NT2/D1 (cell line): ENCODE results near the gene TACC2.

Source experiments
- SUZ12 ChIP-seq: IDR thresholded peaks from 2 replicates; pipeline ENCODE4 v1.6.1; 2011; ENCODE audit not compliant: insufficient read length, insufficient read depth; ENCODE audit errors: extremely low read depth
- ZNF274 ChIP-seq: IDR thresholded peaks from 2 replicates; pipeline ENCODE4 v1.6.1; 2011; ENCODE audit warnings: mild to moderate bottlenecking, low read depth, low read length

DNA sequence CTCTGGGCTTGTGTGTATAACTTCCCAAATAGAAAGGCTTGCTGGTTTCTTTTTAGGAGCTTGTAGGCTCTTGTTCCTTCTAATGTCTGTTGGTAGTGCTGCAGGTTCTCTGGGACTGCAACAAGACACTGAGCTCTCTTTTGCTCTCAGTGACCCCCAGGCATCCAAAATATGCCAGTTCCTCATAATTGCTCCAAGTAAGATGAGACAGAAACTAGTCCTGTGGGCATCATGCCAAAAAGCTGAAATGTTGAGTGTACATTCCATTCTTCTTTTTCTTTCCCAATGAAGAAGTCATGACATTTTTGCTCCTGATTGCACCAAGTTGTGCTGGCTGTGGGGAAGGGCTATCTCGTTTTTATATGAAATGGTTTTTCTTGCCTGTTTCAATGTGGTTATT is 275.0 kb downstream of the TACC2 start:
- no peak for TF ChIP-seq SUZ12
- no peak for TF ChIP-seq ZNF274
